HepG2 (cell line): ENCODE results near the gene TRAK1. TPM values are rescaled to one million over a fixed set of nuclear protein-coding genes. Genes with fewer than 3 reads are reported as not detected.

Experiments
- ATAC-seq: fragments of 200-7000 bp; cut with Tn5 transposase; 3 replicates; pipeline ENCODE4 v1.9.1; 2020; ENCODE audit warnings: mild to moderate bottlenecking, moderate library complexity
- BruUV-seq: library from RNA; stranded (reverse); fragments of 400-500 nt; replicated peaks from 2 replicates; lab custom pipeline; 2021; lab: Mats Ljungman, UMichigan
- CTCF ChIA-PET: fragments of 300-600 bp; formaldehyde crosslinking; extraction: SDS; loops from one replicate; lab custom pipeline; 2021; ENCODE audit warnings: low total read pairs, inconsistent platforms, low intra/inter-chr PET ratio; lab: Yijun Ruan, JAX
- POLR2A ChIA-PET: fragments of 350-600 bp; sonication (Branson Sonifier 250); formaldehyde crosslinking; loops from one replicate; lab custom pipeline; 2020; ENCODE audit warnings: antibody characterized with exemption, inconsistent platforms; lab: Yijun Ruan, JAX
- DNase-seq: peaks from one replicate; pipeline ENCODE4 v3.0.0-alpha.2; 2015; ENCODE audit warnings: low spot score
- FAIRE-seq: peaks from 3 replicates; lab custom pipeline; 2011; peaks lifted over from hg19 to GRCh38; lab: Jason Lieb, UNC
- H2AFZ ChIP-seq: one replicate; pipeline ENCODE4 v1.6.1; 2011; ENCODE audit warnings: low read length, inconsistent platforms
- H3K27ac ChIP-seq: fragments of 300-600 bp; 3 replicates; pipeline ENCODE4 v1.8.0; 2011; ENCODE audit warnings: mixed run types, mild to moderate bottlenecking, mixed read lengths, low read length, inconsistent platforms; ENCODE audit not compliant: insufficient read depth; ENCODE audit errors: extremely low read length
- H3K27me3 ChIP-seq, 2 experiments: fragments of 200-600 bp in 1 of 2; 2 replicates in 1 of 2; 3 replicates in 1 of 2; pipeline versions ENCODE4 v1.6.0 to v1.8.0; 2011; ENCODE audit warnings: low read length in 2 of 2, mild to moderate bottlenecking in 2 of 2, moderate library complexity in 2 of 2, inconsistent platforms in 1 of 2; ENCODE audit not compliant: insufficient read depth in 2 of 2, control insufficient read depth in 1 of 2
- H3K36me3 ChIP-seq, 2 experiments: fragments of 200-600 bp in 1 of 2; replicated peaks in 1 of 2; 2 replicates in 1 of 2; 3 replicates in 1 of 2; pipeline versions ENCODE4 v1.5.1 to v1.8.0; 2011; ENCODE audit warnings: low read length in 2 of 2, inconsistent platforms in 1 of 2; ENCODE audit not compliant: insufficient read depth in 2 of 2, control insufficient read depth in 1 of 2
- H3K4me1 ChIP-seq: 2 replicates; pipeline ENCODE4 v1.5.1; 2012; ENCODE audit warnings: low read length, inconsistent platforms; ENCODE audit not compliant: insufficient read depth
- H3K4me2 ChIP-seq: 2 replicates; pipeline ENCODE4 v1.6.0; 2011; ENCODE audit warnings: low read depth, low read length, inconsistent platforms
- H3K4me3 ChIP-seq, 3 experiments: fragments of 200-600 bp in 1 of 3; sonication (generic), shearing (Covaris generic) in 1 of 3; replicated peaks in 1 of 3; 2 replicates each; pipeline ENCODE4 v1.5.1; 2011 to 2016; ENCODE audit warnings: low read length in 3 of 3, inconsistent platforms in 2 of 3, low read depth in 2 of 3, mild to moderate bottlenecking in 2 of 3, control low read depth in 1 of 3, mixed read lengths in 1 of 3; ENCODE audit not compliant: insufficient read depth in 1 of 3
- H3K79me2 ChIP-seq: one replicate; pipeline ENCODE4 v1.6.1; 2011; ENCODE audit warnings: low read length, inconsistent platforms; ENCODE audit not compliant: insufficient read depth
- H3K9ac ChIP-seq: 2 replicates; pipeline ENCODE4 v1.6.0; 2011; ENCODE audit warnings: mild to moderate bottlenecking, low read depth, low read length, inconsistent platforms; ENCODE audit not compliant: insufficient read depth
- H3K9me3 ChIP-seq: 2 replicates; pipeline ENCODE4 v1.5.1; 2012; ENCODE audit warnings: mild to moderate bottlenecking, low read length
- H4K20me1 ChIP-seq: 2 replicates; pipeline ENCODE4 v1.6.0; 2011; ENCODE audit warnings: inconsistent platforms, mild to moderate bottlenecking, low read length, moderate library complexity; ENCODE audit not compliant: insufficient read depth
- RBM22 ChIP-seq: fragments of 200-400 bp; formaldehyde crosslinking; optimal IDR thresholded peaks from 2 replicates; pipeline ENCODE3; 2017; ENCODE audit warnings: mild to moderate bottlenecking, low read length, moderate library complexity
- WGBS: methylation state at CpG from one replicate; pipeline ENCODE4 v1.1.6; 2017; ENCODE audit warnings: low lambda C conversion rate; 5-methylcytosine and 5-hydroxymethylcytosine counted together
- in situ Hi-C: cut with HindIII; loops from 2 replicates; pipeline ENCODE4 v1.10.0; 2017; ENCODE audit warnings: low pct_unique_long_range_greater_than_20kb; ENCODE audit not compliant: extremely low pct_ligation_motif_present
- intact Hi-C: fragments of 100-400 bp; cut with micrococcal nuclease; formaldehyde crosslinking; loops from one replicate; pipeline ENCODE4 v1.10.0; 2022; ENCODE audit not compliant: unreplicated experiment
- polyA plus RNA-seq, 8 experiments: library from polyadenylated mRNA; depleted of rRNA in 3 of 8; stranded (reverse) in 7 of 8; unstranded in 1 of 8; fragments of >200 nt; fragmentation: Illumina TruSeq in 4 of 8; extraction: Trizol in 4 of 8; gene quantifications; 2 replicates each; pipeline versions ENCODE4 v1.2.1 to v1.2.3, GENCODE V29; 2011 to 2016; ENCODE audit warnings: low read depth in 4 of 8, missing spikeins in 1 of 8, mixed read lengths in 1 of 8; ENCODE audit not compliant: insufficient read depth in 1 of 8
- total RNA-seq, 5 experiments: library from RNA; depleted of rRNA; stranded (reverse); fragments of >200 nt; fragmentation: Illumina TruSeq; extraction: Trizol; gene quantifications; 2 replicates each; pipeline ENCODE4 v1.2.3, GENCODE V29; 2016; ENCODE audit warnings: low read depth in 1 of 5
- TF ChIP-seq, protein P1 (sequence below): sonication (generic); formaldehyde crosslinking; IDR thresholded peaks from 2 replicates; pipeline ENCODE4 v1.4.0; 2020; ENCODE audit warnings: low read depth, mild to moderate bottlenecking, missing genetic modification reagents
- TF ChIP-seq, protein P2 (sequence below): sonication (generic); formaldehyde crosslinking; IDR thresholded peaks from 2 replicates; pipeline ENCODE4 v1.4.0; 2020; ENCODE audit warnings: missing genetic modification reagents
- TF ChIP-seq, protein P3 (sequence below): sonication (generic); formaldehyde crosslinking; IDR thresholded peaks from 2 replicates; pipeline ENCODE4 v1.4.0; 2020; ENCODE audit warnings: missing genetic modification reagents

The TRAK1 gene
- total and polyA plus RNA-seq, 2 of the 13 experiments (the other 11 are each of a cell fraction or from before 2014, with no cell fraction given), result 20.5 to 46.6 TPM

DNA sequence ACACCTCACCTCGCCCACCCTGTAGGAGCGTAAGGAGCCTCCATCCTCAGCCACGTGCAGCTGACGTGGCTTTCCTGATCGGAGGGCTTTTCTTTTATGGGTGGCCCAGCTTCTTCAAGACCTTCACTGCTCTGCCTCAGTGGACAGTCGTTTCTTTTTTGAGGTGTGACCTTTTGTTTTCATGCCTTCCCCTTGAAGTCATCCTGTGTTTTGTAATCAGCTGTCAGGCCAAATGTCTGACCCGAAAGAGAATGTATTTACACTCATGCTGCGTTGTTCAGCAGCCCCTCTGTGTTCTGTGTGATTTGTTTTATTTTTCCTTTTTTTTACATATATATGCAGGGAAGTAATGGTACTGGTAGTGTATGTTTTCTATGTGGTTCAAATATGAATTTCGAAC lies 133.0 kb downstream of the TRAK1 start:
- CTCF ChIA-PET, result no interaction called here
- H3K27ac ChIP-seq, result no peak overlapping the region
- intact Hi-C loops, result no loop called here
- H3K9ac ChIP-seq, result no peak overlapping the region
- FAIRE-seq (no peak), DNase-seq (no peak), ATAC-seq (no peak)
- H3K4me2 ChIP-seq, result no peak overlapping the region
- POLR2A ChIA-PET, result interaction anchor here (0.6 kb wide), 1 partner anchor 33 kb away, joined by 4 read pairs; no protein-coding TSS in a partner anchor
- H3K9me3 ChIP-seq, result no peaks in the 10 kb centered on the region
- 92% methylated on average over 9 of the region's 9 CpGs for WGBS
- in situ Hi-C loops, result loop anchor here (10.0 kb wide), 1 partner anchor 311 kb away; no protein-coding TSS in a partner anchor
- H2AFZ ChIP-seq, result no peak overlapping the region
- no peaks in the 10 kb centered on the region for H3K79me2 ChIP-seq
- BruUV-seq, result no TSS peak
- H3K27me3 ChIP-seq, result no peaks in the 10 kb centered on the region
- peaks cover 16 to 37% of the 10 kb centered on the region in 2 experiments; a peak in 4 of 5 replicates for H3K36me3 ChIP-seq
- H4K20me1 ChIP-seq, result no peaks in the 10 kb centered on the region
- TF ChIP-seq RBM22, result peak; percentile 48
- TF ChIP-seq, protein P1, sequence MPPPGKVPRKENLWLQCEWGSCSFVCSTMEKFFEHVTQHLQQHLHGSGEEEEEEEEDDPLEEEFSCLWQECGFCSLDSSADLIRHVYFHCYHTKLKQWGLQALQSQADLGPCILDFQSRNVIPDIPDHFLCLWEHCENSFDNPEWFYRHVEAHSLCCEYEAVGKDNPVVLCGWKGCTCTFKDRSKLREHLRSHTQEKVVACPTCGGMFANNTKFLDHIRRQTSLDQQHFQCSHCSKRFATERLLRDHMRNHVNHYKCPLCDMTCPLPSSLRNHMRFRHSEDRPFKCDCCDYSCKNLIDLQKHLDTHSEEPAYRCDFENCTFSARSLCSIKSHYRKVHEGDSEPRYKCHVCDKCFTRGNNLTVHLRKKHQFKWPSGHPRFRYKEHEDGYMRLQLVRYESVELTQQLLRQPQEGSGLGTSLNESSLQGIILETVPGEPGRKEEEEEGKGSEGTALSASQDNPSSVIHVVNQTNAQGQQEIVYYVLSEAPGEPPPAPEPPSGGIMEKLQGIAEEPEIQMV (CRISPR knock-in tag), result no peak
- TF ChIP-seq, protein P2, sequence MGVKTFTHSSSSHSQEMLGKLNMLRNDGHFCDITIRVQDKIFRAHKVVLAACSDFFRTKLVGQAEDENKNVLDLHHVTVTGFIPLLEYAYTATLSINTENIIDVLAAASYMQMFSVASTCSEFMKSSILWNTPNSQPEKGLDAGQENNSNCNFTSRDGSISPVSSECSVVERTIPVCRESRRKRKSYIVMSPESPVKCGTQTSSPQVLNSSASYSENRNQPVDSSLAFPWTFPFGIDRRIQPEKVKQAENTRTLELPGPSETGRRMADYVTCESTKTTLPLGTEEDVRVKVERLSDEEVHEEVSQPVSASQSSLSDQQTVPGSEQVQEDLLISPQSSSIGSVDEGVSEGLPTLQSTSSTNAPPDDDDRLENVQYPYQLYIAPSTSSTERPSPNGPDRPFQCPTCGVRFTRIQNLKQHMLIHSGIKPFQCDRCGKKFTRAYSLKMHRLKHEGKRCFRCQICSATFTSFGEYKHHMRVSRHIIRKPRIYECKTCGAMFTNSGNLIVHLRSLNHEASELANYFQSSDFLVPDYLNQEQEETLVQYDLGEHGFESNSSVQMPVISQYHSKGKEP (CRISPR knock-in tag), result no peak
- TF ChIP-seq, protein P3, sequence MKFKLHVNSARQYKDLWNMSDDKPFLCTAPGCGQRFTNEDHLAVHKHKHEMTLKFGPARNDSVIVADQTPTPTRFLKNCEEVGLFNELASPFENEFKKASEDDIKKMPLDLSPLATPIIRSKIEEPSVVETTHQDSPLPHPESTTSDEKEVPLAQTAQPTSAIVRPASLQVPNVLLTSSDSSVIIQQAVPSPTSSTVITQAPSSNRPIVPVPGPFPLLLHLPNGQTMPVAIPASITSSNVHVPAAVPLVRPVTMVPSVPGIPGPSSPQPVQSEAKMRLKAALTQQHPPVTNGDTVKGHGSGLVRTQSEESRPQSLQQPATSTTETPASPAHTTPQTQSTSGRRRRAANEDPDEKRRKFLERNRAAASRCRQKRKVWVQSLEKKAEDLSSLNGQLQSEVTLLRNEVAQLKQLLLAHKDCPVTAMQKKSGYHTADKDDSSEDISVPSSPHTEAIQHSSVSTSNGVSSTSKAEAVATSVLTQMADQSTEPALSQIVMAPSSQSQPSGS, result no peak
- H3K4me1 ChIP-seq, result no peaks in the 10 kb centered on the region
- H3K4me3 ChIP-seq, result no peak overlapping the region
